ENCODE measurements around the gene TRIP4. TPM values are rescaled to one million over a fixed set of nuclear protein-coding genes. Genes with fewer than 3 reads are reported as not detected.

TRIP4 gene
- total and polyA plus RNA-seq, 2 of the 8 experiments (the other 6 are each of a cell fraction or from before 2014, with no cell fraction given): 6.2 to 18.9 TPM

- Histone ChIP-seq H3K18ac (ENCODE audit: extremely low read depth, low read length) (no peak overlapping the region), H3K4me1 (replicated peaks in 1 of 4; ENCODE audit: control insufficient read depth in 3 of 4, insufficient read depth in 4 of 4, low read length in 3 of 4) (no peaks in the 10 kb centered on the region), H3K9me3 (ENCODE audit: insufficient read depth in 2 of 2, low read depth in 1 of 2, low read length in 1 of 2) (no peaks in the 10 kb centered on the region), H4K91ac (replicated peaks; ENCODE audit: insufficient read length, low read length) (no peak overlapping the region), H3K9ac (replicated peaks in 1 of 4; ENCODE audit: extremely low read depth in 1 of 4, low read depth in 3 of 4, low read length in 3 of 4) (no peak overlapping the region), H4K5ac (ENCODE audit: insufficient read length, low read depth, low read length) (no peak overlapping the region), H2BK12ac (ENCODE audit: low read depth, low read length) (no peak overlapping the region), H3K4me3 (ENCODE audit: extremely low read depth in 1 of 4, insufficient read depth in 2 of 4, low read depth in 3 of 4, low read length in 4 of 4) (no peak overlapping the region), H3K4me2 (ENCODE audit: insufficient read depth in 1 of 2, low read depth in 2 of 2, low read length in 2 of 2) (no peak overlapping the region), H3K79me2 (ENCODE audit: control insufficient read depth in 1 of 2, insufficient read depth in 2 of 2, low read length in 2 of 2) (no peaks in the 10 kb centered on the region), H3K14ac (ENCODE audit: insufficient read length) (no peak overlapping the region), H3K36me3 (ENCODE audit: control insufficient read depth in 2 of 4, insufficient read depth in 4 of 4, low read length in 3 of 4) (peaks cover 0 to 35% (median 19%) of the 10 kb centered on the region in 4 experiments; a peak in 6 of 8 replicates), H3K56ac (replicated peaks; ENCODE audit: insufficient read length, low read depth, low read length) (no peak overlapping the region), H3K27me3 (replicated peaks in 1 of 4; ENCODE audit: control insufficient read depth in 3 of 4, extremely low read depth in 1 of 4, insufficient read depth in 3 of 4, low read length in 3 of 4) (no peaks in the 10 kb centered on the region), H2BK5ac (ENCODE audit: low read depth, low read length) (no peak overlapping the region), H3K4ac (replicated peaks; ENCODE audit: insufficient read length, low read depth, low read length) (no peak overlapping the region), H2BK20ac (ENCODE audit: low read length) (no peak overlapping the region), H2AFZ (ENCODE audit: low read length) (no peak overlapping the region), H4K20me1 (replicated peaks in 1 of 2; ENCODE audit: control insufficient read depth in 1 of 2, insufficient read depth in 2 of 2, low read length in 2 of 2) (no peaks in the 10 kb centered on the region), H3K23ac (ENCODE audit: insufficient read length) (no peak overlapping the region), H3K79me1 (ENCODE audit: low read depth, low read length) (no peaks in the 10 kb centered on the region), H4K8ac (ENCODE audit: extremely low read depth, insufficient read depth, low read length) (no peak overlapping the region), H3K23me2 (ENCODE audit: low read depth, low read length) (no peaks in the 10 kb centered on the region), H2BK120ac (replicated peaks; ENCODE audit: low read depth, low read length) (no peak overlapping the region), H2AK5ac (ENCODE audit: low read depth, low read length) (no peak overlapping the region), H2BK15ac (ENCODE audit: low read length) (no peak overlapping the region), H3K27ac (ENCODE audit: low read depth, low read length) (no peak overlapping the region)
- POLR2A ChIA-PET (ENCODE audit: partially characterized antibody): no interaction called here
- DNase-seq (ENCODE audit: low read depth in 1 of 2, low spot score in 2 of 2) (no peak), FAIRE-seq (no peak)
- CTCF ChIA-PET (ENCODE audit: partially characterized antibody): no interaction called here
- WGBS, 2 experiments (ENCODE audit: extremely low coverage in 1 of 2, insufficient coverage in 1 of 2, insufficient read length in 1 of 2, insufficient replicate concordance in 2 of 2, low coverage in 1 of 2, low lambda C conversion rate in 2 of 2, missing lambda C conversion rate in 1 of 2): 90% methylated on average over 2 of the region's 2 CpGs; no CpG with 5 or more reads in 1 of the 2 experiments
- TF ChIP-seq CTBP2 (IDR thresholded peaks at IDR 0.05; ENCODE audit: borderline replicate concordance, insufficient read depth, insufficient read length, low read length): no peak
- no peak for TF ChIP-seq MAX (IDR thresholded peaks at IDR 0.05)
- TF ChIP-seq HDAC2 (IDR thresholded peaks at IDR 0.05; ENCODE audit: borderline replicate concordance in 1 of 2, low read depth in 2 of 2, low read length in 2 of 2): no peak
- TF ChIP-seq RBBP5 (IDR thresholded peaks at IDR 0.05; ENCODE audit: borderline replicate concordance, low read depth, low read length): no peak
- TF ChIP-seq FOSL1 (IDR thresholded peaks at IDR 0.05; ENCODE audit: insufficient read depth, low read depth, low read length): no peak
- no peak for TF ChIP-seq EZH2 (IDR thresholded peaks at IDR 0.05; ENCODE audit: low read depth, low read length, severe bottlenecking)
- TF ChIP-seq CHD1 (IDR thresholded peaks at IDR 0.05; ENCODE audit: low read depth, low read length): no peak
- TF ChIP-seq E2F6 (IDR thresholded peaks at IDR 0.05): no peak
- no peak for TF ChIP-seq NANOG (IDR thresholded peaks at IDR 0.05; ENCODE audit: insufficient read depth, low read depth, low read length, poor library complexity, severe bottlenecking)
- TF ChIP-seq ATF2 (IDR thresholded peaks at IDR 0.05; ENCODE audit: low read length): no peak
- TF ChIP-seq BCL11A (IDR thresholded peaks at IDR 0.05; ENCODE audit: low read depth in 2 of 2, low read length in 2 of 2): no peak
These were observed 12.9 kb downstream of the TRIP4 start for GRCh38 chr15:64400583-64400982.
